ENCODE data around the gene ARHGAP32.

Gene ARHGAP32

DNA sequence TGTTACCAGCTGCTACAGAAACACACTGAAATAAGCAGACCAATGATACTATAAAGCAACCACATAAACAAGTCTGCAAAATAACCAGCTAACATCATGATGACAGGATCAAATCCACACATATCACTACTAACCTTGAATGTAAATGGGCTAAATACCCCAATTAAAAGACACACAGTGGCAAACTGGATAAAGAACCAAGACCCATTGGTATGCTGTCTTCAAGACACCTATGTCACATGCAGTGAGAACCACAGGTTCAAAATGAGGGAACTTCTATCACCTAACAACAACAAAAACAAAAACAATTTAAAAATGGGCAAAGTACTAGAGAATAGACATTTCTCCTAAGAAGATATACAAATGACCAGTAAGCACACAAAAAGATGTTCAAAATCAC lies 89.9 kb downstream of the ARHGAP32 start:
- Histone ChIP-seq H3K27me3 (ENCODE audit: control insufficient read depth, insufficient read depth, low read length) (no peaks in the 10 kb centered on the region), H3K4me3 (ENCODE audit: low read length) (no peak overlapping the region), H3K36me3 (ENCODE audit: control insufficient read depth, low read depth, low read length) (no peaks in the 10 kb centered on the region), H3K27ac (ENCODE audit: low read length) (no peak overlapping the region), H3K9ac (ENCODE audit: low read length) (no peak overlapping the region), H3K4me1 (ENCODE audit: control insufficient read depth, low read depth, low read length) (no peaks in the 10 kb centered on the region), H3K9me3 (ENCODE audit: control insufficient read depth, low read depth, low read length) (no peaks in the 10 kb centered on the region)

DNA sequence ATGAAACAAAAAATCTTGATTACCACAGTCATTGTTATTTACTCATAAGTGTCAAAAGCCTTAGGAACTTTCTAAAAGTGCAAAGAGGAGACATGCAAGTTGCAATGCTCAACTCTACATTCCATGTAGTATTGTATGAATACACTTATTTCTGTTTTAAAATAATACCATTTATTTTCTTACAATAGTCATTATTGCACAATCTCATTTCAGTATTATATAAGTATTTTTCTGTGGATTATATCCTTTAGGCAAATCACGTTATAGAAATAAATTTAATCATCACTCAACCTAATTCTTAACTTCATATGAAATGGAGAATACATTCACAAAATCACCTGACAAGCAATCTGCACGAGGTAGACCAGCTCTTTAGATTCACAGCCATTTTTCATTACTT lies 98.8 kb downstream of the ARHGAP32 start:
- no peaks in the 10 kb centered on the region for H3K9me3 ChIP-seq (ENCODE audit: control insufficient read depth, low read depth, low read length)
- no peak overlapping the region for H3K4me3 ChIP-seq (ENCODE audit: low read length)
- H3K36me3 ChIP-seq (ENCODE audit: control insufficient read depth, low read depth, low read length) = no peaks in the 10 kb centered on the region
- peaks cover 7% of the 10 kb centered on the region for H3K4me1 ChIP-seq (ENCODE audit: control insufficient read depth, low read depth, low read length)
- H3K27me3 ChIP-seq (ENCODE audit: control insufficient read depth, insufficient read depth, low read length) = no peaks in the 10 kb centered on the region
- H3K9ac ChIP-seq (ENCODE audit: low read length) = no peak overlapping the region
- H3K27ac ChIP-seq (ENCODE audit: low read length) = no peak overlapping the region

DNA sequence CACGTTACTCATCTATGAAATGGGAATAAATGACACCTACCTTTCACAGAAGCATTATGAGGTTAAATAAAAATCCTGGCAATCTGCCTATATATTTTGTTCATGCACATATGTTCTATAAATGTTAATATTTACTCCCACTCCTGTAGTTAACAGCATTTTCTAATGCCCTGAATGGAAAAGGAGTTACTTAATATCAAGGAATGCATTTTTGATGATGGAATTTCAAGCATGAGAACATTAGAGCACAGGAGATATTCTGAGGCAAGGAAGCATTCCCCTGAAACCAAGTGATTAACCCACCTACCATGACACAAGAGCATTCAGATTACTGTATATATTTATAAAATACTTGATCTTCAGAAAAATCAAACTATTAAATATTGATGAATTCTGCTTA lies 102.1 kb downstream of the ARHGAP32 start:
- Histone ChIP-seq H3K27me3 (ENCODE audit: control insufficient read depth, insufficient read depth, low read length) (no peaks in the 10 kb centered on the region), H3K4me3 (ENCODE audit: low read length) (no peak overlapping the region), H3K9me3 (ENCODE audit: control insufficient read depth, low read depth, low read length) (no peaks in the 10 kb centered on the region), H3K27ac (ENCODE audit: low read length) (no peak overlapping the region), H3K4me1 (ENCODE audit: control insufficient read depth, low read depth, low read length) (peaks cover 7% of the 10 kb centered on the region), H3K9ac (ENCODE audit: low read length) (no peak overlapping the region), H3K36me3 (ENCODE audit: control insufficient read depth, low read depth, low read length) (no peaks in the 10 kb centered on the region)

DNA sequence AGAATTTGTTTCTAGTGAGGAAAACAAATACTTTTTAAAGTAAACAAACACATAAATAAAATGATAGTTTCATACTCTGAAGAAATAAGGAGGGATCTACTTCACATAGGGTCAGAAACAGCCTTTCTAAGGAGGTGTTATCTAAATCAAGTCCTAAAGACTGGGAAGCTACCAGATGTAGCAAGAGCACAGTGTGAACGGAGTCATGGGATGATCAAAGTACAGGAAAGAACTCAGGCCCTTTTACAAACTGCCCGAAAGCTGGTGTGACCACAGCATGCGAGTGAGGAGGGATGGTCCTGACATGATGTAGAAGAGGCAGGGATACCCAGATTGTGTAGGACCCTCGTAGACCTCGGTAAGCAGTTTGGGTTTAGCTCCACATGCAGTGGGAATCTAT lies 102.8 kb downstream of the ARHGAP32 start:
- H3K9me3 ChIP-seq (ENCODE audit: control insufficient read depth, low read depth, low read length) = no peaks in the 10 kb centered on the region
- no peaks in the 10 kb centered on the region for H3K36me3 ChIP-seq (ENCODE audit: control insufficient read depth, low read depth, low read length)
- H3K4me1 ChIP-seq (ENCODE audit: control insufficient read depth, low read depth, low read length) = peaks cover 7% of the 10 kb centered on the region
- H3K9ac ChIP-seq (ENCODE audit: low read length) = no peak overlapping the region
- no peak overlapping the region for H3K4me3 ChIP-seq (ENCODE audit: low read length)
- no peak overlapping the region for H3K27ac ChIP-seq (ENCODE audit: low read length)
- H3K27me3 ChIP-seq (ENCODE audit: control insufficient read depth, insufficient read depth, low read length) = no peaks in the 10 kb centered on the region

DNA sequence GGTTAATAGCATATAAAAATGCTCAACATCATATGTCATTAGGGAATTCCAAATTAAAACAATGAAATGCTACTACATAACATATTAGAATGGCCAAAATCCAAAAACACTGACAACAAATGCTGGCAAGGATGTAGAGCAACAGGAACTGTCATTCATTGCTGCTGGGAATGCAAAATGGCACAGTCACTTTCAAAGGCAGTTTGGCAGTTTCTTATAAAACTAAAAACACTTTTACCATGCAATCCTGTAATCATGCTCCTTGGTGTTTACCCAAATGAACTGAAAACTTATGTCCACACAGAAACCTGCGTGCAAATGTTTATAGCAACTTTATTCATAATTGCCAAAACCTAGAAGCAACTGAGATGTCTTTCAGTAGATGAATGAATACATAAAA lies 105.1 kb downstream of the ARHGAP32 start:
- no peaks in the 10 kb centered on the region for H3K27me3 ChIP-seq (ENCODE audit: control insufficient read depth, insufficient read depth, low read length)
- no peak overlapping the region for H3K4me3 ChIP-seq (ENCODE audit: low read length)
- H3K36me3 ChIP-seq (ENCODE audit: control insufficient read depth, low read depth, low read length) = no peaks in the 10 kb centered on the region
- H3K4me1 ChIP-seq (ENCODE audit: control insufficient read depth, low read depth, low read length) = peaks cover 7% of the 10 kb centered on the region
- H3K9ac ChIP-seq (ENCODE audit: low read length) = no peak overlapping the region
- H3K27ac ChIP-seq (ENCODE audit: low read length) = no peak overlapping the region
- H3K9me3 ChIP-seq (ENCODE audit: control insufficient read depth, low read depth, low read length) = no peaks in the 10 kb centered on the region

DNA sequence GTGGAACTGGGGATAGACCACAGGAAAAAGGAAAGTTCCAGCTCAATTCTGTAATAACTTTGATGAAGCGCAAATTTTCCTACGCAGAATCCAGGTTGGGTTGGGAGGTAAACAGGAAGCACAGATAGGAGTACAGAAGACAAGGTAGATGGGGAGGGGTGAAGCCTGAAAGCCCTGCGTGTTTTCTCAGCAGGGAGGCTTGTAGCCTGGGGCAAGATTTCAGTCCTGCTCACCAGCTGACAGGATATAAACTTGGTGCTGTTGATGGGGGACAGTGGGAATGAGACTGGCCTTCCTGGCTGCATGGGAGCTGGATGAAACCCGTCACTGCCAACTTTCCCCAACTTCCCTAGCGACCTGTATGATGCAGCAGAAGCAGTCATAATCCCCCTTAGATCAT lies 114.9 kb downstream of the ARHGAP32 start:
- Histone ChIP-seq H3K9me3 (ENCODE audit: control insufficient read depth, low read depth, low read length) (no peaks in the 10 kb centered on the region), H3K27me3 (ENCODE audit: control insufficient read depth, insufficient read depth, low read length) (no peaks in the 10 kb centered on the region), H3K9ac (ENCODE audit: low read length) (no peak overlapping the region), H3K36me3 (ENCODE audit: control insufficient read depth, low read depth, low read length) (no peaks in the 10 kb centered on the region), H3K4me3 (ENCODE audit: low read length) (no peak overlapping the region), H3K27ac (ENCODE audit: low read length) (no peak overlapping the region), H3K4me1 (ENCODE audit: control insufficient read depth, low read depth, low read length) (no peaks in the 10 kb centered on the region)

DNA sequence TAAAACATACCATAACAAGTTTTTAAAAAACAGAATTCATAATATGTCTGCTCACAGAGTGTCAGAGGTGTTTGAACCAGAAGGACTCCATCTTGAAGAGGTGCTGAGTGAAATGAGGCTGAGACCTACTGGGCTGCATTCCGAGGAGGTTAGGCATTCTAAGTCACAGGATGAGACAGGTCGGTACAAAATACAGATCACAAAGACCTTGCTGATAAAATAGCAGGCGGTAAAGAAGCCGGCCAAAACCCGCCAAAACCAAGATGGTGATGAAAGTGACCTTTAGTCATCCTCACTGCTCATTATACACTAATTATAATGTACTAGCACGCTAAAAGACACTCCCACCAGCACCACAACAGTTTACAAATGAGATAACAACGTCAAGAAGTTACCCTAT lies 116.4 kb downstream of the ARHGAP32 start:
- Histone ChIP-seq H3K36me3 (ENCODE audit: control insufficient read depth, low read depth, low read length) (no peaks in the 10 kb centered on the region), H3K9me3 (ENCODE audit: control insufficient read depth, low read depth, low read length) (no peaks in the 10 kb centered on the region), H3K27ac (ENCODE audit: low read length) (no peak overlapping the region), H3K4me3 (ENCODE audit: low read length) (no peak overlapping the region), H3K27me3 (ENCODE audit: control insufficient read depth, insufficient read depth, low read length) (no peaks in the 10 kb centered on the region), H3K9ac (ENCODE audit: low read length) (no peak overlapping the region), H3K4me1 (ENCODE audit: control insufficient read depth, low read depth, low read length) (no peaks in the 10 kb centered on the region)

DNA sequence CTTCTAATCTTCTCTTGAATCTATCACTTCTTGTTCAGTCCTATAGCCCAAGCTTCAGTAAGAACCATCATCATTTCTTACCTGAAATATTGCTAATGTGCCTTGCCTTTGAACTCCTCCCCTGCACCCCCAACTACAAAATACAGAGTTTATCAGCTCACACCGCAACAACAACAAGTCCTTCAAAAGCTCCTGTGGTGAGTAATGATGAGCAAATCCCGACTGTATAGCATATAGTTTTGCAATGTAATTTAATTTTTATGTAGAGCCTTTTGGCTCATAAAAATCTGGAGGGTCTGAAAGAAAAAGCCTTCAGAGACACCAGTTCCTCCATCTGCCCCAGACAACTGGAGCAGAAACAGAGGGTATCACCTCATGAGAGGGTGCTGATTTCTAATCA lies 124.7 kb downstream of the ARHGAP32 start:
- no peak overlapping the region for H3K9ac ChIP-seq (ENCODE audit: low read length)
- H3K27ac ChIP-seq (ENCODE audit: low read length) = no peak overlapping the region
- H3K27me3 ChIP-seq (ENCODE audit: control insufficient read depth, insufficient read depth, low read length) = no peaks in the 10 kb centered on the region
- peaks cover 5% of the 10 kb centered on the region for H3K36me3 ChIP-seq (ENCODE audit: control insufficient read depth, low read depth, low read length)
- H3K4me1 ChIP-seq (ENCODE audit: control insufficient read depth, low read depth, low read length) = no peaks in the 10 kb centered on the region
- no peaks in the 10 kb centered on the region for H3K9me3 ChIP-seq (ENCODE audit: control insufficient read depth, low read depth, low read length)
- no peak overlapping the region for H3K4me3 ChIP-seq (ENCODE audit: low read length)

DNA sequence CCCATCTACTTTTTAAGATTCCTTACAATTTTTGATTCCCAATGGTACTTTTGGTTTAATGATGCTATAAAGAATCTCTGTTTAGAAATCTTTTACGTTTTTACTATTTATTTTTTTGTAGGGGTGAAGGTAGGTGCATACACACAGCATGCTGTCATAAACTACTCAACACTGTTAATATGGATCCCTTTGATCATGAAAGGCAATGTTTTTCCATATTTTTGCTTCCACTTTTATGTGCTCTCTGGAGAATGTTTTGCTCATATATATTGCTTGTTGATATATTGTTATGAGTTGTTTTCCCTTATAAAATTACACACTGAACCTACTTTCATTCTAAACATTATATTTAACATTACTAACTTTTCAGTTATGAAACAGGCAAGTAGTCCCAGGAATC lies 125.9 kb downstream of the ARHGAP32 start:
- no peaks in the 10 kb centered on the region for H3K9me3 ChIP-seq (ENCODE audit: control insufficient read depth, low read depth, low read length)
- no peak overlapping the region for H3K27ac ChIP-seq (ENCODE audit: low read length)
- no peaks in the 10 kb centered on the region for H3K4me1 ChIP-seq (ENCODE audit: control insufficient read depth, low read depth, low read length)
- no peak overlapping the region for H3K4me3 ChIP-seq (ENCODE audit: low read length)
- H3K9ac ChIP-seq (ENCODE audit: low read length) = no peak overlapping the region
- peaks cover 5% of the 10 kb centered on the region for H3K36me3 ChIP-seq (ENCODE audit: control insufficient read depth, low read depth, low read length)
- no peaks in the 10 kb centered on the region for H3K27me3 ChIP-seq (ENCODE audit: control insufficient read depth, insufficient read depth, low read length)

DNA sequence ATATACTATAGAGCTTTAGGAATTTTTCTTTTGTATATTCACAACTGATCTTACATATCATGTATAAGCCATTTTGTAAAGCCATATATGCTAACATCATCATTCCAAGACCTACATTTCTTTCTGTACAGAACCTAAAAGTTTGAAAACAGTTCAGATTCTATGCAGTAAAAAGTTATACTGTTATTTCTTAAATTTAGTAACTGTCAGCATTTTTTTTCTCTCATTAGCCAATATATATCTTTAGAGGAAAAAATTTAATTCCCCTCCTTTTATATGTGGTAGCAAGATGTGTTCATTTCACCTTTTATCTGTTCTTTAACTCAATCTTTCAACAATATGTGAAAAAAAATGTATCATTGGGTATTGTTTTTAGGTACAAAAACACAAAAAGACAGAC lies 129.0 kb downstream of the ARHGAP32 start:
- H3K9me3 ChIP-seq (ENCODE audit: control insufficient read depth, low read depth, low read length) = no peaks in the 10 kb centered on the region
- no peaks in the 10 kb centered on the region for H3K4me1 ChIP-seq (ENCODE audit: control insufficient read depth, low read depth, low read length)
- peaks cover 5% of the 10 kb centered on the region for H3K36me3 ChIP-seq (ENCODE audit: control insufficient read depth, low read depth, low read length)
- no peak overlapping the region for H3K4me3 ChIP-seq (ENCODE audit: low read length)
- no peak overlapping the region for H3K27ac ChIP-seq (ENCODE audit: low read length)
- H3K9ac ChIP-seq (ENCODE audit: low read length) = no peak overlapping the region
- no peaks in the 10 kb centered on the region for H3K27me3 ChIP-seq (ENCODE audit: control insufficient read depth, insufficient read depth, low read length)

DNA sequence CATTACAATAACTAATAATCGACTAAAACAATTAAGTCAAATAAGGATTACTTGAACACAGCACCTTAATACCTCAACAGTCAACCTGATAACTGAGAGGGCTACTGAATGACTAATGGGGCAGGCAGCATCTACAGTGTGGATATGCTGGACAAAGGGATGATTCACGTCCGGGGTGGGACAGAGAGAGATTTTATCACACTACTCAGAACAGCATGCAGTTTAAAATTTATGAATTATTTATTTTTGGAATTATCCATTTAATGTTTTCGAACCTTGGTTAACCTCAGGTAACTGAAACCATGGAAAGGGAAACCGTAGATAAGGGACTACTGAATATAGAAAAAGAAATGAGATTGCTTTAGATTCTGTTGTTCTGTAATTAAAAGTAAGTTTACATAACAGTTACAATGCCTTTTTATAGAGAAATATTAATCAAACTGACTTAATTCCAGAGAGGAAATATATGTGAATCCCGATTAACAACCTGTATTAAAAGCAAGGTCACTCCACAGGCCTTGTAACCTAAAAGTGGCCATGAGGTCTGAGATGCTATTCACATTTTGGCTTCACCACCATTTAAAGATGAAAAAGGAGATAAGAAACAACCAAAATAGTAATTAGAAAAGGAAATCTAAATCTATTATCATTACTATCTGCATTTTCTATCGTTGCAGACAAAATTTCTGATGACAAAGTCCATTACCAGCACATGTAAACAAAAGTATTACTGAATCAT lies 130.5 kb downstream of the ARHGAP32 start:
- no peak overlapping the region for H3K4me3 ChIP-seq (ENCODE audit: low read length)
- H3K9ac ChIP-seq (ENCODE audit: low read length) = no peak overlapping the region
- H3K36me3 ChIP-seq (ENCODE audit: control insufficient read depth, low read depth, low read length) = peaks cover 5% of the 10 kb centered on the region
- no peaks in the 10 kb centered on the region for H3K4me1 ChIP-seq (ENCODE audit: control insufficient read depth, low read depth, low read length)
- H3K27ac ChIP-seq (ENCODE audit: low read length) = no peak overlapping the region
- no peaks in the 10 kb centered on the region for H3K27me3 ChIP-seq (ENCODE audit: control insufficient read depth, insufficient read depth, low read length)
- no peaks in the 10 kb centered on the region for H3K9me3 ChIP-seq (ENCODE audit: control insufficient read depth, low read depth, low read length)

DNA sequence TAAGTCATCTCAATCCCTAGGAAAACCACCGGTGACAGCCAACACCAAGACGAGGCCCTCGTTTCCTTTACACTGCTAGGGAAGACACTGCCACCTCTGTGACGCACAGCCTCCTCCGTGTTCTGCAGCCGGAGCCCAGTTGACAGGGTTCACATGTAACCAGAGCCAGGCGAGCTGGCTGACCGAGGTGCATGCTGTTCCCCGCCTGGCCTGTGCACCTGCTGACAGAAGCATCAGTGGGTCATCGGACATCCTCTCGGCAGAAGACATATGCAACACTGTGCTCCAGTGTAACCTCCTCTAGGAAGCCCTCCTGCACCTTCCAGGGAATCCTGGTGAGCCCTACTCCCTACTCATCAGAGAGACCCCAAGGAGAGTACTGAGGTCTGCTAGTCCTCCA lies 135.2 kb downstream of the ARHGAP32 start:
- Histone ChIP-seq H3K36me3 (ENCODE audit: control insufficient read depth, low read depth, low read length) (no peaks in the 10 kb centered on the region), H3K9me3 (ENCODE audit: control insufficient read depth, low read depth, low read length) (no peaks in the 10 kb centered on the region), H3K4me1 (ENCODE audit: control insufficient read depth, low read depth, low read length) (no peaks in the 10 kb centered on the region), H3K4me3 (ENCODE audit: low read length) (no peak overlapping the region), H3K27ac (ENCODE audit: low read length) (no peak overlapping the region), H3K27me3 (ENCODE audit: control insufficient read depth, insufficient read depth, low read length) (no peaks in the 10 kb centered on the region), H3K9ac (ENCODE audit: low read length) (no peak overlapping the region)

Data from iPS-18a (cell line).